Activated T-cell treated with anti-CD3 and anti-CD28 coated beads, Interleukin-2, amount 50 U/mL, for 4 hours (primary cell): ENCODE measurements around the gene NGEF. TPM values are rescaled to one million over a fixed set of nuclear protein-coding genes. Genes with fewer than 3 reads are reported as not detected.

Experiments used
- ATAC-seq, 2 donors: fragments of 200-7000 bp; cut with Tn5 transposase; one replicate each; pipeline ENCODE4 v1.10.0; 2021
- DNase-seq: peaks from one replicate; pipeline ENCODE4 v3.0.0-alpha.2; 2020
- H3K27me3 Mint-ChIP-seq: one replicate; pipeline ENCODE4 v1.8.0; 2021; ENCODE audit warnings: low read depth, mixed read lengths
- H3K36me3 Mint-ChIP-seq: one replicate; pipeline ENCODE4 v1.8.0; 2022; ENCODE audit warnings: mixed read lengths; ENCODE audit not compliant: insufficient read depth
- H3K4me1 Mint-ChIP-seq: one replicate; pipeline ENCODE4 v1.8.0; 2021; ENCODE audit warnings: low read depth, mixed read lengths
- H3K4me3 Mint-ChIP-seq: one replicate; pipeline ENCODE4 v1.8.0; 2021; ENCODE audit warnings: mild to moderate bottlenecking, moderate library complexity, mixed read lengths
- H3K9me3 Mint-ChIP-seq: one replicate; pipeline ENCODE4 v1.8.0; 2021; ENCODE audit warnings: mixed read lengths
- total RNA-seq, 3 donors: library from RNA; stranded (reverse); gene quantifications; one replicate each; pipeline ENCODE4 v1.2.1, GENCODE V29; 2021

The NGEF gene
- total RNA-seq, 3 donors from 2014 or later = 0.11 to 0.94 (median 0.37) TPM

DNA sequence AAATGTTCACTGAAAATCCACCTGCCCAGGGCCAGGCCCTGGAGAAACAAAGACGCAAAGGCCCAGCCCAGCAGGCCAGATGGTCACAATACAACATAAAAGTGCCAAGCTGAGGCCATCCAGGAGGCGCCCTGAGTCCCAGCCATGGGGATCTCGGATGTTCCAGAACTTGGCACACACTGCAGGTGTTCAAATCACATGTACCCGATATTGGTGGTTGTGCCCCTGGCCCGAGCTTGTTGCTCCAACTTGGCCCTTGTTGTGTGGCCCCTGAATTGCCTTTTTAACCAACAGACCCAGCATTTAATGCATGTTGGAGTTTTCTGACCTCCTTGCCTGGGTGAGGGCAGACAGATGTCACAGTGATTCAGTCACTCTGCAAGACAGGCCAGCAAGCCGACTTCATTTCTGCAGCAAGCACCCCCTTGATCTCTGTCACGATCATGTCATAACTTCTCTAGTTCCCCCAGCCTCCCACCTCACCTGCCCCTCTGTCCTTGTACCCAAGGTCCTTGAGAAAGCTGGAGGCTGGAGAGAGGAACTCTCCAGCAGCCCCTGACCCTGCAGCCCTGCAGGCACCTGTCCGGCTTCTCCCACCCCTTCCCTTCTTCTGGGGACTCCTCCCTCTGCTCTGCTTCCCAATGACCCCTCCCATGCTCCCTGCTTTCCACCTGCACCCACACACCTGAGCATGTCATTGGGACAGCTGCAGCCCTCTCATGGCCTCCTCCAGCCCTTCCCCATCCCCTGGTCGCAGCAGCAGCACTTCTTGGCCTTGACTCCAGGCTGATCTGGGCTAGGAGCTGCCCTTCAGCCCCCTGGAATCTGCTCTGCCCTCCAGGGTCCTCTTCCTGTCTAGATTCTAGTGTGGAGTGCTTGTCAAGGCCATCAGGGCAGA lies 9.1 kb downstream of the NGEF start:
- no peaks in the 10 kb centered on the region for H3K27me3 Mint-ChIP-seq
- no peaks in the 10 kb centered on the region for H3K4me1 Mint-ChIP-seq
- no peak overlapping the region for H3K4me3 Mint-ChIP-seq
- H3K36me3 Mint-ChIP-seq = no peaks in the 10 kb centered on the region
- H3K9me3 Mint-ChIP-seq = no peaks in the 10 kb centered on the region
- ATAC-seq (no peak), DNase-seq (no peak)

DNA sequence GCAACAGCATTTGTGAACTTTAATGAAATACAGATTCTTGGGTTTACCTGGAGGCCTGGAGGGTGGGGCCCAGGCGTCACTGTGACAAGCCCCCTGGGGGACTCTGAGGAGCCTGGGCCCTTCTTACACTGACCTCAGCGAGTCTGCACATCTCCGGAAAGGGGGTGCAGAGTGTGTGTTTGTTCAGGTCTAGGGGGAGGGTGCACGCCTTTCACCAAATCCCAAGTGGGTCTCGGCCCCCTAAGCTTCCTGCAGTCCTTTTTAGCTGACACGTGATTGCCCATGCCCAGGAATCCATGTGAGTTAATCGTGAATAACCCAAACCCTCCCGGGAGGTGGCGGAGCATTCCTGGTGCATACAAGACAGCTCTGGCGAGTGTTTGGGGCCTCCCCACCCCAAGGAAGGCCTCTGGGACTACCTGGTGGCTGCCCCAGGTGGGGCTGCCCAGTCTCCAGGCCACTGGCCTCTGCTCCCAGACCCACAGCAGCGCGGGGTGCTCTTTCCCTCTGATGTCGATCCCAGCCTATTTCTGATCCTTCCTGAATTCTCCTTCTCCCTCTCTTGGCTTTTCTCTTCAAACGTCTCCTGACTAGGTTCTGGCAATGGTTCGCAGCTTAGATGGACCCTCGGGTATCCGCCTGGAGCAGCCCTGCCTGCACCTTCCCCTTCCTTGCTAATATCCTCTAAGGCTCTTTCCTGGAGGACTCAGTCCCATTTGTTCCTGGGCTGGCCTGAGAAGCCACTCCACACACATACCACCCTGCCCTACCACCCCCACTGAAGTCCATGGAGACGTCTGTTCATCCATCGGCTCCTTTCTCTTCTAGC lies 10.0 kb downstream of the NGEF start:
- no peaks in the 10 kb centered on the region for H3K36me3 Mint-ChIP-seq
- H3K4me1 Mint-ChIP-seq = no peaks in the 10 kb centered on the region
- H3K27me3 Mint-ChIP-seq = no peaks in the 10 kb centered on the region
- ATAC-seq = no peak
- H3K9me3 Mint-ChIP-seq = no peaks in the 10 kb centered on the region
- DNase-seq = no peak
- H3K4me3 Mint-ChIP-seq = no peak overlapping the region

DNA sequence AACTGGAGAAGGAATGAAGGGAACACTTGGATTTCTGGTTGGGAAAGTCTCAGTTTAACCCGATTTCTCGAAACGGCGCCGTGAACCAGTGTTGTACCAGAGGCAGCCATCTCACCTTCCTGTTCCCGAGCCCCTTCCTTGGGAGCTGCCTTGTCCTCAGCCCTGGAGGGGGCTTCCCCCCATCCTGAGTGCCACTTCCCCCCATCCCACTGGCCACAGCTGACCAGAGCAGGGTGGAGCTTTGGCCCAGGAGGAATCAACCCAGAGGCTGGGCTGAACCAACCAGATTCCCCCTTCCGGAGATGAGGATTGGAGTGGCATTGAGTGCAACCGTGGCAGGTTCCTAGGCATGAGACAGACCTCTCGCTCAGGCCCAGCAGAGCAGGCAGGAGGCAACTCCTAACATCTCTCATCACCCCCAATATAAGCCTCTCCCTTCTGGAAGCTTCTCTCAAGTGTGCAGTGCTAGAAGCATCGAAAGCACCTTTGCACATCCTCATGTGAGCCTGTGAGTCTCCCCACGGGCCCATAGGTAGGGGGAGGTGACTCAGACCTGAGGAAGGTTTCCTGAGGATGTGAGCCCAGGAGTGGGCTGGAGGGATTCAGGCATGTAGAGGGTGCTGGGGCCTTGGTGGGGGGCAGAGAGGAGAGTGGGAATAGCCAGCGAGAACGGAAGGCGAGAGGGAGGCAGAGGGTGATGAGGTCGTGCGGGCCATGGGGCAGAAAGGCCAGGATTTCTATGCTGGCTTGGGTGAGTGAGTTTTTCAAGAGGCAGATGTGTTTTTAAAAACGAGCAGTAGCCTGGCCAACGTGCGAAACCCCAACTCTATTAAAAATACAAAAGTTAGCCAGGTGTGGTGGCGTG lies 11.9 kb downstream of the NGEF start:
- no peak for DNase-seq
- ATAC-seq = no peak
- Mint-ChIP-seq H3K27me3 (no peaks in the 10 kb centered on the region), H3K36me3 (no peaks in the 10 kb centered on the region), H3K4me3 (no peak overlapping the region), H3K4me1 (no peaks in the 10 kb centered on the region), H3K9me3 (no peaks in the 10 kb centered on the region)

DNA sequence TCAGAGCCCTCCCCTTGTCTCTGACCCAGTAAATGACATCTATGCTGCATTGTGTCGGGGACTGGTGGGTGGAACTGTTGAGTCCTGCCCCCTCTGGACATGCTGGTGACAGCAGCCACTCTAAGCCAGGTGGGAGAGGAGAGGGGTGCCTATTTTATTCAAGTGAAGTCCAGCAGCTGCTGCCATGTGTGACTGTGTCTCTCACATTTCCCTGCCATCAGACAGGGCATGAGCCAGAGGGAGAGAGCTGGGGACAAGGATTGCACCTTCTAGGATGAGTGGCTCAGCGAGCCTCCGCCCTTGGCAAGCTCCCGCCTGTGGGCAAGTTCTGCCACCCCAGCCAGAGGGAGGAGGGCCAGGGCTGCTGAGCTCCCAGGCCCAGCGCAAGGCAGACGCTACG lies 13.7 kb downstream of the NGEF start:
- Mint-ChIP-seq H3K36me3 (no peaks in the 10 kb centered on the region), H3K4me3 (no peak overlapping the region), H3K9me3 (no peaks in the 10 kb centered on the region), H3K27me3 (no peaks in the 10 kb centered on the region), H3K4me1 (no peaks in the 10 kb centered on the region)
- ATAC-seq (no peak), DNase-seq (no peak)

DNA sequence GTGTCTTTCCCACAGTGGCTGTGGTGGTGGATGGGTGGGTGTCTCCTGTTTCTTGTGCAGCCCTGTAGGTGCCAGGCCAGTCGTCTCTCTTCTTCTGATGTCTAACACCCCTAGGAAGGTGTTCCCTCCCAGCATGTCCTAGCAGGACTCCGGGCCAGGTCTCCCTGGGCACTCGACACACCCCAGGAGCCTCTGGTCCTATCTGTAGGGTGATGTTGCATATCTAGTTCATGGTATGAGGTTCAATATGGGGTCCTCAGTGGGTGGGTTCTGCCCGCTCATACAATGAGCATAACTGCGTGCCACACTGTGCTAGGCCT lies 14.4 kb downstream of the NGEF start:
- Mint-ChIP-seq H3K27me3 (no peaks in the 10 kb centered on the region), H3K36me3 (no peaks in the 10 kb centered on the region), H3K4me1 (no peaks in the 10 kb centered on the region), H3K4me3 (no peak overlapping the region), H3K9me3 (no peaks in the 10 kb centered on the region)
- DNase-seq = no peak
- ATAC-seq = no peak

DNA sequence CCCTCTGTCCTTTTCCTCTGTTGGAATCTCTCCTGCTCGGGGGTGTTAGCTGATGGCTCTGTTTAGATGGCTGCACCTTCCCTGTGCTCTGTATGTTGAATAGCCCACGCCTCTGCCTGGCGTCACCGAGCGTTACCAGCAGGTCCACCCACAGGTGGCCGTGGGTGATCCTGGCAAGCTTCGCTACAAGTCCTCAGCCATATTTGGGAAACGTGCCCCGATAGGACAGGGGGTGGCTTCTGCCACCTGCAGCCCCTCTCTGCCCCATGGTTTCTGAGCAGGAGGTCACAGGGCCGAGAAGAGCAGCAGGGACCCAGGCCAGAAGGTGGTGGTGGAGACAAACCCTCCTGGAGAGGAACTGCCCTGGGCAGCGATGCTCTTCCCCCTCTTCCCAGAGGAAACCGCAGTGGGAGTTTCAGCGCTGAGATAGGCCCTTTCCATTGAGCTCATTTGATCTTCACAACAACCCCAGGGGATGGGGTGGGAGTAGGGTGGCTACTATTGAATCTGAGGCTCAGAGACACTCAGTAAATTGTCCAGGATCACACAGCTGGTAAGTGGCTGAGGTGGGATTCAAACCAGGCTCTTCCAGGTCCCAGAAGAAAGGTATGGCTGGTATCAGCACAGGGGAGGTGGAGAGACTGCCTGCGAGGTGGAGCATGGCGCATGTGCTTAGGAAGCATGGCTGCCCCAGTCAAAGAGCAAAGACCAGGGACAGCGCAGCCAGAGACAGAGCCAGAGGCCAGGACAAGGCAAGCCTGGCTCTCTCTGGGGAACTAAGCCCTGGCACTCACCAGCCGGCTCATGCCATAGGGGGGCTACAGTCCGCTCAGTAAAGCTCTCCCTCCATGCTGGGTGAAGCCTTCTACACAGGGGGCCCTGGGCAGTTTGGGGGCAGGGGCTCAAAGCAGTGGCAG lies 15.0 kb downstream of the NGEF start:
- no peak for ATAC-seq
- H3K4me1 Mint-ChIP-seq = no peaks in the 10 kb centered on the region
- H3K4me3 Mint-ChIP-seq = no peak overlapping the region

DNA sequence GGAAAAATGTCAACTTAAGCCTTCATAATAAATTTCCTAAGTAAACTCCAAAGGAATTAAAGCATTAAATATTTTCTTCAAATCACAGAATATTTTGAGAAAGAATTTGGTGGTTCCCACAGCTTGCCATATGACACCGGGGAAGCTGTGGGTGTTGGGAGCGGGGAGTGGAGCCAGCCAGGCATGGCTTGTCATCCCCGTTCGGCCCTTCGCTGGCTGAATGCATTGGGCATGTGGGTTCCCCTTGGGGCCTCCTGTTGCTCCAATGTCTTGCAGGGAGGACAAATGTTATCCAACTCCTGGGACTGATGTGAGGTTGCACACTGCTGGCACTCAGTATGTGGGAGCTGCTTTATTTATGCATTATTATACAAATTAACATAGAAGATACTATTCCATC lies 18.6 kb downstream of the NGEF start:
- no peak for DNase-seq
- H3K4me1 Mint-ChIP-seq = no peaks in the 10 kb centered on the region
- no peaks in the 10 kb centered on the region for H3K36me3 Mint-ChIP-seq
- H3K4me3 Mint-ChIP-seq = no peak overlapping the region
- no peak for ATAC-seq
- H3K27me3 Mint-ChIP-seq = no peaks in the 10 kb centered on the region
- no peaks in the 10 kb centered on the region for H3K9me3 Mint-ChIP-seq

More for the DNA sequence above, 15.0 kb downstream of the NGEF start:
- no peaks in the 10 kb centered on the region for H3K9me3 Mint-ChIP-seq
- H3K27me3 Mint-ChIP-seq = no peaks in the 10 kb centered on the region
- no peaks in the 10 kb centered on the region for H3K36me3 Mint-ChIP-seq
- no peak for DNase-seq

DNA sequence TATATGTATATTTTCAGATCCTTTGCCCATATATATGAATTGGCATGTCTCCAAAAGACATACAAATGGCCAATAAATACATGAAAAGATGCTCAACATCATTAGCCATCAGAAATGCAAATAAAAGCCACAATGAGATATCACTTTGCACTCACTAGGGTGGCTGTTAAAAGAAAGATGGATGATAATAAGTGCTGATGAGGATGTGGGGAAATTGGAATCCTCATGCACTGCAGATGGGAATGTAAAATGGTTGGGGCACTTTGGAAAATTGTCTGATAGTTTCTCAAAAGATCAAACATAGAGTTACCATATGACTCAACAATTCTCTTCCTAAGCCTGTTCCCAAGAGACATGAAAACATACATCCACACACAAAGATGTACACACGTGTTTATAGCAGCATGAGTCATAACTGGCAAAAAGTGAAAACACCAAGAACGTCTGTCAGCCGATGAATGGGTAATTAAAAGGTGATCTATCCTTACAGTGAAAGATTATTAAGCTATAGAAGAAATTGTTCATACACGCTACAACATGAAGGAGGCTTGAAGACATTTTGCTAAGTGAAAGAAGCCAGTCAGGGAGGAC lies 19.7 kb downstream of the NGEF start:
- DNase-seq (no peak), ATAC-seq (no peak)
- Mint-ChIP-seq H3K27me3 (no peaks in the 10 kb centered on the region), H3K36me3 (no peaks in the 10 kb centered on the region), H3K9me3 (no peaks in the 10 kb centered on the region), H3K4me3 (no peak overlapping the region), H3K4me1 (no peaks in the 10 kb centered on the region)

DNA sequence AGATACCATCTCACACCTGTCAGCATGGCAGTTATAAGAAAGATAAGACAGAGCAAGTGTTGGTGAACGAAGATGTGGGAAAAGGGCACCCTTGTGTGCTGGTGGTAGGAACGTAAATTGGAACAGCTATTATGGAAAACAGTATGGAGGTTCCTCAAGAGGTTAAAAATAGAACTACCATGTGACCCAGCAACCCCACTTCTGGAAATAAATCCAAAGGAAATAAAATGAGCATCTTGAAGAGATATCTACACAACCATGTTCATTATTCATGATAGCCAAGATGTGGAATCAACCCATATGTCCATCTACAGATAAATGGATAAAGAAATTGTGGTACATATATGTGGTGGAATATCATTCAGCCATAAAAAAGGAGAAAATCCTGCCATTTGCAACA lies 26.9 kb downstream of the NGEF start:
- ATAC-seq (no peak), DNase-seq (no peak)
- H3K9me3 Mint-ChIP-seq = peaks cover 7% of the 10 kb centered on the region

DNA sequence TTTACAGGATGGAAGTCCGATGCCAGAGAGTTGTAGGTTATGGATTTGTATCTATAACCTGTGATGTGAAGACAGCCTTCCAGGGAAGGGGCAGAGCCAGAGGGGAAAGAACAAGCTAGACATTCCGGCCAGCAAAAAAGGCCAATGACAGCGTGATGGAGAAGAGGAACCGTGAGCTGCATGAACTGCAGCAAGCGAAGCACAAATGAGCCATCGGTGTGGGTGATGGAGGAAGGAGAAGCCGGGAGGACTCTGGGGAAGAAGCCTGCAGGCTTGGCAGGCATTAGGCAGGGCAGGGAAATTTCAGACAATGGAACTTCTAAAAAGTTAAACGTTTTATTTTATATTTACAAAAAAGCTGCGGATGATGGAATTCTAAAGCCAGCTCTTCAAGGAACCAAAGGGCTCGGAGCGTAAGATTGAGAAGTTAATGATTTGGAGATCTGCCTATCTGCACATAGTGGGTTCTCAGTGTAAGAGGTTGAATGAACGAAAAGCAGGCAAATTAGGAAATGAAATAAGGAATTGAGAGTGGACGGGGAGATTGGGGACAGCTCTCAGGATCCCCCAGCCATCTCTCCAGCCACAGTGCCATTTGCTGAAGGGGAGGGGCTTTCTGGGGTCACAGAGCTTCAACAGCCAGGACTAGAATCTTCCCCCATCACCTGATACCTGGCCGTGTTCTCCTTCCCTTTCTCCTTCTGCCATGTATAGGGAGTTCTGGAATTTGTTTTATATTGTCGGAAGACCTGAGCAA lies 28.4 kb downstream of the NGEF start:
- DNase-seq (no peak), ATAC-seq (no peak)
- H3K9me3 Mint-ChIP-seq = peaks cover 7% of the 10 kb centered on the region
- H3K27me3 Mint-ChIP-seq = peaks cover 20% of the 10 kb centered on the region
- H3K4me1 Mint-ChIP-seq = no peaks in the 10 kb centered on the region
- no peaks in the 10 kb centered on the region for H3K36me3 Mint-ChIP-seq
- H3K4me3 Mint-ChIP-seq = no peak overlapping the region

More for the DNA sequence above, 26.9 kb downstream of the NGEF start:
- Mint-ChIP-seq H3K36me3 (no peaks in the 10 kb centered on the region), H3K4me3 (no peak overlapping the region), H3K27me3 (peaks cover 16% of the 10 kb centered on the region), H3K4me1 (no peaks in the 10 kb centered on the region)

DNA sequence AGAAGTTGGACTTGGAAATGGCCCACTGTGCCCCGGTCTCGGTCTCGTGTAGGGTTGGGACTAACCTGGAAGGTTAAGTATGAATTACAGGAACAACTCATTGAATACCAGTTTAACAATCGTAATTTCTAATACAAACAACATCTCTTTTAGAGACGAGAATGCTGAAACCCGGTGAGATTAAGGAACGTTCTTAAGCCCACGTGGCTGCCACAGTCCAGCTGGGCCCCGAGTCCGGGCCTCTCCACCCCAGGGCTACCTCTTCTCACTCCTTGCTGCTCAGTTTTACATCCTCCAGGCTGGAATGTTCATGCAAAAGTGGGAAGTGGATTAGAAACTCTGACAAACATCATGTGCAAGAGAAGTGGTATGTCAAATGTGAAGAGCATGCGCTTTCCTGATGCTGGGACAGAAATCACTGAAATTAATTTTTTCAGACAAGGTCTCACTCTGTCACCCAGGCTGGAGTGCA lies 29.4 kb downstream of the NGEF start:
- Mint-ChIP-seq H3K36me3 (no peaks in the 10 kb centered on the region), H3K27me3 (peaks cover 22% of the 10 kb centered on the region), H3K4me1 (no peaks in the 10 kb centered on the region), H3K4me3 (no peak overlapping the region), H3K9me3 (peaks cover 7% of the 10 kb centered on the region)
- ATAC-seq (no peak), DNase-seq (no peak)

DNA sequence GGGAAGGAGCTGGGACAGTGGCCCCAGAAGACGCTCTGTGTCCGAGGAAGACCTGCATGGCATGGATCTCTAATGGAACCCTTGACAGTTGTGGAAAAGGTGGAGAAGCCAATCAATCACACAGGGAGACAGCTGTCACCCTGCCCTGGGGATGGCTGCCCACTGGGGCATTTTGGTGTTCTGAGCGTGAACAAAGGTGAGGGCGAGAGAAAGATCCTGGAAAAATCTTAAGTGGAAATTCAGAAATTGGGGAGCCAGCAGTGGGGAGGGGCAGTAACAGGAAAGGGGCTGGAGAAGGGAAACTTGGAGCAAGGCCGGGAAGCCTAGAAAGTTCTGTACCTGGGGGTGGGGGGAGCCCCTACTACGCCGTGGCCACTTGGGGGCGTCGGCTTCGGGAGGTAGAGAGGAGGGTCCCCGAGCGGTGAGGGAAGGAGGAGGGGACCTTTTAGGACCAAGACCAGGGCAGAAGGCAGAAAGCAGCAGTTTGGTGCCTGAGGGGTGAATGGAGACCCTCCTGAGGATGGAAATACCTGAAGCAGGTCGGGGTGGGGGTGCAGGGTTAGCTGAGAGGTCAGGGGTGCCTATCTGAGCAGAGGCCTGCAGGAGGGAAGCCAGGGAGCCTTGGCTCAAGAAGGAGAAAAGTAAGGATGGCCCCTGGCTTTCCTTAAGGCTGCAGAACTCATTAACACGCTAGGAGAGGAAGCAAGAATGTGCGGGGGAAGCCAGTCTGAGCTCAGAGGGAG lies 30.0 kb downstream of the NGEF start:
- H3K4me3 Mint-ChIP-seq = no peak overlapping the region
- H3K36me3 Mint-ChIP-seq = no peaks in the 10 kb centered on the region

More for the DNA sequence above, 30.0 kb downstream of the NGEF start:
- H3K9me3 Mint-ChIP-seq = peaks cover 7% of the 10 kb centered on the region
- H3K27me3 Mint-ChIP-seq = peaks cover 22% of the 10 kb centered on the region
- no peak for DNase-seq
- no peaks in the 10 kb centered on the region for H3K4me1 Mint-ChIP-seq
- no peak for ATAC-seq
